ENCODE results near the gene SGMS1.

- TF ChIP-seq CTCF (IDR thresholded peaks at IDR 0.05; ENCODE audit: extremely low read depth in 1 of 2, insufficient read depth in 1 of 2, low read depth in 1 of 2, low read length in 2 of 2): no peak
- no peak for TF ChIP-seq EZH2 (IDR thresholded peaks at IDR 0.05; ENCODE audit: borderline replicate concordance, low read depth, low read length, severe bottlenecking)
- no peak for TF ChIP-seq MYC (IDR thresholded peaks at IDR 0.05; ENCODE audit: low read depth, low read length)
- TF ChIP-seq POLR2A (IDR thresholded peaks at IDR 0.05; ENCODE audit: low read depth, low read length): no peak
Measured at GRCh38 chr10:50358411-50358810, 265.3 kb downstream of the SGMS1 start.

Data from endothelial cell of umbilical vein (primary cell).